Left cardiac atrium (tissue), 4 donors: Measurements from ENCODE around the gene ZNF277. TPM values are rescaled to one million over a fixed set of nuclear protein-coding genes. Genes with fewer than 3 reads are reported as not detected.
A peak's percentile ranks its signal among the peaks of the same experiment; 100 is the strongest.

Experiments
- ATAC-seq, 2 donors: fragments of 200-7000 bp; cut with Tn5 transposase; one replicate each; pipeline ENCODE4 v1.9.1; 2020; ENCODE audit warnings: mild to moderate bottlenecking in 2 of 2, moderate library complexity in 2 of 2
- DNase-seq: peaks from one replicate; pipeline ENCODE4 v3.0.0-alpha.2; 2020
- intact Hi-C, 2 donors: fragments of 100-400 bp; cut with DNase I; formaldehyde crosslinking; loops; one replicate each; pipeline versions ENCODE4 v1.14.1 to v1.15.1; 2022 to 2023
- total RNA-seq, 2 donors: library from RNA; stranded (reverse); fragmentation: NEBNext Ultra II Directional; extraction: Animal tissue kit (Norgen Biotek cat#: 25700); gene quantifications; one replicate each; pipeline ENCODE4 v1.2.1, GENCODE V29; 2021
- donor health status: DM: no; HTN: yes; CAD: no.
- donor health status: DM: no; HTN: yes; CAD: no; lungs with severe emphysema.
- donor health status: DM: yes; HTN: yes; CAD: no.
- donor health status: Dilated cardiomyopathy.

Gene ZNF277
- total RNA-seq, 2 donors from 2014 or later: 14.9 to 16.2 TPM

DNA sequence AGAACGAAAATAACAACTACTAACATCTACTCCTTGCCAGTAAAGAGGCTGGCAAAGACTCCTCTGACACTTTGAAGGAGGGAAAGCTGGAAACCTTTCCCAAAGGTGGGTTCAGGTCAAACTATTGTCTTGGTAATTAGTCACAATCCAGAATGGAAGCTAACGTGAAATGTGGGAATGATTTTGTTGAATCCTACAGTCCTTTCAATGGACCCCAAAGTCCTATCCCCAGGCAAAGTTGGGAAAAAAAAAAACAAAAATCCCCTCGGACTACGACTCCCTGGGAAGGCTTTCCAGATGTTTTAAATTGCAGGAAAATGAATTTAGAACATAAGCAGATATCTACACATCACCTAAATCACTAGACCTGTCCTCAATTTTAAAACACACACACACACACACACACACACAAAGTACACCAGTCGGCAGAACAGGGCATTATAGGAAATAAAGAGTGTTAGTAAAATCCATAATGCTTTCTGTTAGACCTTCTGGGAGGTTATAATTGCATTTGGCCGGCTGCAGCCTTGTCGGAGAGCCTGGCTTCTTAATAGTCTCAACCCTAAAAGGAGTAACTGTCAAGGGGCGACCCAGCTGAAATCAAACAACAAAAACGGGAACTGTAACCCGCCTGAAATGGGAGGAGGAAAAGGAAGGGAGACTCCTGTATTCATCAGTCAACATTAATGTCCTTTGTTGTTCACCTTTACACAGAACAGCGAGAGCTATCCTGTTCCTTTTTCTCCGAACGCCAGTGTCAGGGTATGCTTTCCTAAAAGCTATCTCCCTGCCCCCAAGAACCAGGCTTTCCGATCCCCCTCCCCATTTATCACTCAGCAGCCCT lies 1.8 kb upstream of the ZNF277 start:
- DNase-seq (no peak), ATAC-seq (no peak)
- intact Hi-C loops: loop anchor here in 1 of 2 donors (10.0 kb wide), 4 partner anchors 70 to 250 kb away; no protein-coding TSS in a partner anchor

DNA sequence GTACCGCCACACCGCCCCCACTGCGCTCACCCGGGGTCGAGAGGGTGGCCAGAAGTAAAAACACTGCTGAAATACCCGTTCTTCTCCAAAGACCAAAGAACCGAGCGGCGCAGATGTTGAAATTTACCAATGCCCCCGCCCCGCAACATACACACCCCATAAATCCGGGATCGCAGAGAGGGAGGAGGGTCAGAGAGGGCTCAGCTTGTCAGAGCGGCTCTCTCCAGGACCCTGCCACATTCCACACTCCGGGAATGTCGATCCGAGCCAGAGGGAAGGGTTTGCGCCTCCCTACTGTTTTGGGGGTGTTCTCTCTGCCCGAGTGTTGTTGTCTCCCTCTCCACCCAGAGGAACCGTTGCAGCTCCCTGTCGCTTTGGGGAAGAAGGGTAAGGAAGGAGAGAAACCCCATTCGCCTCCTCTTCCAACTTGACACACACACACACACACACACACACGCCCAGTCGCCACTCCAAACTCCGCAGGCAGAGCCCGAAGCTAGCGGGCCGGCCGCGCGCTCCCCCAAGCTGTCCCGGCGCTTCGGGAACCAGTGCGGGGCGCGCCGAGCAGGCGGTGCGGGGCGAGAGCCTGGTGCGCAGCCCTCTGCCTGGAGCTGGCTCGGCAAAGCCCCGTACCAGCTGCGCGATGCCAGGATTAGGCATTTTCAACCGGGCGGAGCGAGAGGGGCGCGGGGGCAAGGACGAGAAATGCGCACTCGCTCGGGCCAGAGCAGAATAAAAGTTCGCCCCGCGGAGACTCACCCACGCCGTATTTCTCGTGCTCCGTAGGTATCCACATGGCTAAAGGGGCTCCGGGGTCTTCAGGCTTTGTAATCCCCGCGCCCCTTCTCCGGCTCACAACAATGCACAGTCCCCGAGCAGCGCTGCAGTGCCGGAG lies 905 bp upstream of the ZNF277 start:
- intact Hi-C loops: loop anchor here in 1 of 2 donors (10.0 kb wide), 4 partner anchors 71 to 251 kb away; no protein-coding TSS in a partner anchor
- ATAC-seq: peak; percentile 58 to 59
- DNase-seq: peak; percentile 74

DNA sequence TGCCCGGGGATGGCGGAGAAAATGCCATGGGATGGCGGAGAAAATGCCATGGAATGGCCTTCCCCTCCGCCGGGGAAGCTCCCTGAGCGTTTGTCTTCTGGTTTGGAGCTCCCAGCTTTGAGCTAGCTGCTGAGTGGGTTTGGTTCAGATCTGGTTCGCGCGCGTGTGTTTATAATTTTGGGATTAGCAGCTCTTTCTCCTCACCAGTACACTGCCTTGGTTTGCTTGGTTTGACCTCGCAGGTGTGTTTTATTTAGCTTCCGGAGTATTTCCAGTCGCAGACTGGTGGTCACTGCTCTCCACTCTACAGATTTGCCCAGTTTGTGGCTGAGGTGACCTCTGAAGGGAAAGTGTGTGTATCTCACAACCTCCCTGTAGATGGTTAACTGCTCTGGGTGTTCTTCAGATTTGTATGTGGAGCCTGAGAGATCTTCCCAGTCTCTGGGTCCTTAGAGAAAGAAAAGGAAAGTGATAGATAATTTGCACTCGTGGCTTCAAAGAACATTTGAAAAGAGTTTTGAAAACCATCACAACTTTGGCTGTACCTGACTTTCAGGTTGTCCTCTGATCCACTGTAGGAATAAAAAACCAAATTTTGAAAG lies 597 bp downstream of the ZNF277 start:
- DNase-seq (peak; percentile 27), ATAC-seq (no peak)
- intact Hi-C loops: loop anchor here in 1 of 2 donors (10.0 kb wide), 4 partner anchors 72 to 252 kb away; no protein-coding TSS in a partner anchor

DNA sequence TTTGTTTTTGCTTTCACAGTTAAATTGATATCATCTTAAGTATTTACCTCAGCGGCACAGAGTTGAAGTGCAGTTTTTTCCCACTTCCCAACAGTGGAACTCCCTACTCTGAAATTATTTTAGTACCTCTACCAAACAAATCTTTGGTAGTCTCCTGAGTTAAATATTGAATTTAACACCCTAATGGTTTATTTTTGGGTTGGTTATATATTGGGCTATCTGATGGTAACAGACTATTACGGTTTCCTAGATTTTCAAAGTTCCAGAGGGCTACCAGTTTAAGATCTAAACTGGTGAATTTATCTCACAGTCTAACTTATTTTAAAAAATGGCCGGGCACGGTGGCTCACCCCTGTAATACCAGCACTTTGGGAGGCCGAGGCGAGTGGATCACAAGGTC lies 1.3 kb downstream of the ZNF277 start:
- ATAC-seq (no peak), DNase-seq (no peak)
- intact Hi-C loops: loop anchor here in 1 of 2 donors (10.0 kb wide), 4 partner anchors 73 to 253 kb away; no protein-coding TSS in a partner anchor

DNA sequence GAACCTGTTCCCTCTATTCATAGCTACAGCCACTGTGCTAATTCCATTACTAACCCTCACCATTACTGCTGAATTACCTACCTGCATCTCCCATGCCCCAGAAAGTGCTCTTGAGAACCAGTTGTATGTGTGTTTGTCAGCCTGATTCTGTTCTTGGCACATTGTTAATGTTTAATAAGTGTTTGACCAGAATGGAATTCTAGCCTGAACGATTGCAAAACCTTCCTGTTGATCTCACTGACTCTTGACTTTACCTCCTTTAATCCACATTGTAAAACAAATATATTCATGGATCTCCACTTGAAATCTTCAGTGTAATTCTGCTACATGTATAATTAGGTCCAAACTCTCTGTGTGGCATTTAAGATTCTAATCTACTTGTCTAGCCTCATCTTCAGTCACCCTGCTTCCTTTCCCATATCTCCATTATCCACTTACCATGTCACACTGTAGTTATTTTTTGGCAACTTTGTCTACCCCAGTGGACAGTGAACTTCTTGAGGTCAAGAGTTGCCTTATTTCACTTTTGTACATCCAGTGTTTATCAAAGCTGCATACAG lies 4.9 kb downstream of the ZNF277 start:
- ATAC-seq: no peak
- intact Hi-C loops: no loop called here
- DNase-seq: no peak

DNA sequence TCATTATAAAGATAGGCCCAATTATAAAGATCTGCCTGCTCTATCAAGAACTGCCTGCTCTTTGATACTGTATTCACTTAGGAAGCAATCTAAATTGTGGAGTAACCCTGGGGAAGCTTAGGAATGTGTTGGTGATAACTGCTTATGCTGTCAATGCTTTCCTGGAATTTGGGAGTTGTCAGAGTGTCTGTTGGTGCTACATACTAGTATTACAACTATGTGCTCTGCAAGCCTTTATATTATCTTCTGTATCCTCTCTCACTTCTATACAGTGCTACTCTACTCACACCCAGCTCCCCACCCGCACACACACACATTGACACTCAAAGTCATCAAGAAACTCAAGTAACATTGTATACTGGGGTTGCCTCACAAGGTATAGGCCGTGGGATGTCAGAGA lies 6.1 kb downstream of the ZNF277 start:
- DNase-seq (no peak), ATAC-seq (peak; percentile 67 to 80)
- intact Hi-C loops: no loop called here

DNA sequence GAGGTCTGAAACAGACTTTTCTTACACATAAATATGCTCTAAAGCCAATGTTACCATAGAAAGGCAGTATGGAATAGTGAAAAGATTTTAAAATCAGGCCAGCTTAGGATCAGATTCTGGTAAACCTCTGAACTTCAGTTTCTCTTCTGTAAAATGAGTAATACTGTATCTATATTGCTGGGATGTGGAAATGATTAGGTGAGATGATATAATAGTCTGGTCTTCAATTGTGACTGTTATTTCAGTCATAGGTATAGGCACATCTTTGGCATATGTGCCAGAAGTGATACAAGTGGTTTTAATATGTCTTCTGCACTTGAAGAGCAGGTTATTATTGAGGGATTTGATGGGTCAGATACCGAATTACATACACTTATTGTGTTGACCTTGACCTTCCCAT lies 7.2 kb downstream of the ZNF277 start:
- intact Hi-C loops: no loop called here
- ATAC-seq (no peak), DNase-seq (no peak)

DNA sequence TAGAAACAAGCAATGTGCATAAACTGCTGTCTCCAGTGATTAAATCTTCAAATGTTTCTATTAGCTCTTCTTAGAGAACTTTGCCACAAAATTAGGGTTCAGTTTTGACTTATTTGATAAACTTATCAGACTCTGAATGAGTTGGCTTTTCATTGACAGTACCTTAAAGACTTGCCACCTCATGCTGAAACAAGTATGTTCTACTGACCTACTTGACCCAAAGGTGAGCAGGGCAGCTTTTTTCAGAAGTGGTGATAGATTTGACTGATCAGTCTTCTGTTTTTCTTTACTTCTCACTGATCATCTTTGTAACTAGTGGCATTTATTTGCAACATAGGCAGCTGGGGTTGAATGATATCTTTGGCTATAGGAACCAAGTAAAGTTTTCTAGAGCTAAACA lies 7.8 kb downstream of the ZNF277 start:
- DNase-seq: no peak
- ATAC-seq: no peak
- intact Hi-C loops: no loop called here

DNA sequence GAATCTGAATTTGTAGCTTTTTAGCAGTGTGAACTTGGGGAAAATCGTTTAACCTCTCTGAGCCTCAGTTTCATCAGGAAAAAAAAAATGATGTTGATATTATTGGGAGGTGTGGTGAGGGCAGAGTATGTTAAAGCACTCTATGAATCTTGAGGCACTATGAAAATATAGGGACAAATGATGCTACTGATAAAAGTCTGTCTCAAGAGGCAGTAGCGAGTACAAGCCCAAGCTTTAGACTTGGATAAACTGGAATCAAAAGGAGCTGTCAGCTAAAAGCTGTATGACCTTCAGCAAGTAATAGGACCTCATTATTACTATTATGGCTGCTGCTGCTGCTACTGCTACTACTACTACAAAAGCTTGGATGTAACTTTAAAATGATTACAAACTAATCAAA lies 8.4 kb downstream of the ZNF277 start:
- intact Hi-C loops: no loop called here
- DNase-seq (no peak), ATAC-seq (no peak)

DNA sequence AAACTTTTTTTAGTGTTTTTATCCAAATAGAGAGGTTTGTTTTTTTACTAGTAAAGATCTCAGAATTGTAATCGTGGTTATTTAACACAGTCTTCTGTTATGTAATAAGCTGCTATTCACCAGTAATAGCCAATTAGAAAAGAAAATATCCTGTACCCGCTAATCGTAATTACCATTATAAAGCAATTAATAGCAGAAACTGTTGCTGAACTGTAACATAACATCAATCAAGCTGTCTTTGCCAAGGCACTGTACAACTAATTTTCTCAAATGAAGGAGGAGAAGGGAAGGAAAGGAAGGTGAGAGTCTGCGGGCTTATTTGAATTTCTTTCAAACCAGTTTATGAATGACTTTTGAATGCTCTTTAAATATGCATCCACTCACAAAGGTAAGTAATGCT lies 9.3 kb downstream of the ZNF277 start:
- intact Hi-C loops: no loop called here
- ATAC-seq: no peak
- no peak for DNase-seq

DNA sequence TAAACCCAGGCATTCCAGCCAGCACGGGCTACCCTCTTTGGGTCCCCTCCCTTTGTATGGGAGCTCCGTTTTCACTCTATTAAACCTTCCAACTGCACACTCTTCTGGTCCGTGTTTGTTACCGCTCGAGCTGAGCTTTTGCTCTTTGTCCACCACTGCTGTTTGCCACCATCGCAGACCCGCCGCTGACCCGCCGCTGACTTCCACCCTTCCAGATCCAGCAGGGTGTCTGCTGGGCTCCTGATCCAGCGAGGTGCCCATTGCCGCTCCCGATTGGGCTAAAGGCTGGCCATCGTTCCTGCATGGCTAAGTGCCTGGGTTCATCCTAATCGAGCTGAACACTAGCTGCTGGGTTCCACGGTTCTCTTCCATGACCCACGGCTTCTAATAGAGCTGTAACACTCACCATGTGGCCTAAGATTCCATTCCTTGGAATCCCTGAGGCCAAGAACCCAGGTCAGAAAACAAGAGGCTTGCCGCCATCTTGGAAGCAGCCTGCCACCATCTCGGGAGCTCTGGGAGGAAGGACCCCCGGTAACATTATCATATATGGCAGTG lies 14.5 kb downstream of the ZNF277 start:
- no peak for DNase-seq
- intact Hi-C loops: no loop called here
- no peak for ATAC-seq

DNA sequence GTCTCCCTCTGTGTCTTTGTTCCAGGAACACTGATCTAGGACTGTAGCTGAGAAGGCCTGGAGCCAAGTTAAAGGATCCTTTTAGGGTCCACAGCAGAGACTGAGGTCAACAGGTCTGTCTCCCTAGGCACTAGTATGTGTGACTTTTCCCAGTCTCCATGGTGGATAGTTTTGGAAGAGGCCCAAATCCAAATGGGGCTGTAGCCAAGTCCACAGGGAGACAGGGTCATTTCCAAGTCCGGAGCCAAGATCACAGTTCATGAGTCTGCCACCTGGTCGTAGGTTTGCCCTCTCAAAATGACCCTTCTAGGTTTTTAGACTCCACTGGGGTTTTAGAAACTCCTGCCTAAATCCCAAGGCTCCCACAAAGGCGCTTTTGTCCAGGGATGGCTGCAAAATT lies 16.8 kb downstream of the ZNF277 start:
- ATAC-seq (peak; percentile 34 to 44), DNase-seq (no peak)
- intact Hi-C loops: no loop called here

DNA sequence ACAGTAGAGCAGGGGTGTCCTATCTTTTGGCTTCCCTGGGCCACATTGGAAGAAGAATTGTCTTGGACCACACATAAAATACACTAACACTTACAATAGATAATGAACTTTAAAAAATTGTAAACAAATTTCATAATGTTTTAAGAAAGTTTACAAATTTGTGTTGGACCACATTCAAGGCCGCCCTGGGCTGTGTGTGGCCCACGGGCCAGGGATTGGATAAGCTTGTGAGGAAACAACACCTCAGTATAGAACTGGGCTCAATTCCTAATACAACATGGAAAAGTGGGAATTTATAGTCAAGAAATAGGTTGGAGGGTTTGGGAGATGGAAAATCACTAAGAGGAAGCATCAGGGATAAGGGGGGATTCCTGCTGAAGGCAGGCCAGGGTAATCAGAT lies 17.7 kb downstream of the ZNF277 start:
- DNase-seq: no peak
- ATAC-seq: no peak
- intact Hi-C loops: no loop called here

DNA sequence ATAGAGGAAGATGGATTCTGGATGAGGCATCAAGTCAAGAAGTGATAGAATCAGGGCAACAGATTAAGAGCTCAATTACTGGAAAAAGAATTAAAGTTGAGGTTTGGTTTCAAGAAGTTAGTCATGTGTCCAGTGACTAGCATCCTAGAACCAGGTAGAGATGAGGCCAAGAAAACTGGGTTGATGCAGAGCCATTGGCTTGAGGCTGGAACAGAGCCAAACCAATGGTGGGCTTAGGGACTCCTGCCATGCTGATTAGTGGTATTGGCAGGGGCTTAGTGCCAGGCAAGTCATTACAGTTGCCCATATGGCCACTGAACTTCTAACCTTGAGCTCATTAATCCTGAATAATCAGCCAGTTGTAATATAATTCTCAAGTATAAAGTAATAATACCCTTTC lies 18.5 kb downstream of the ZNF277 start:
- intact Hi-C loops: no loop called here
- ATAC-seq: no peak
- DNase-seq: no peak

DNA sequence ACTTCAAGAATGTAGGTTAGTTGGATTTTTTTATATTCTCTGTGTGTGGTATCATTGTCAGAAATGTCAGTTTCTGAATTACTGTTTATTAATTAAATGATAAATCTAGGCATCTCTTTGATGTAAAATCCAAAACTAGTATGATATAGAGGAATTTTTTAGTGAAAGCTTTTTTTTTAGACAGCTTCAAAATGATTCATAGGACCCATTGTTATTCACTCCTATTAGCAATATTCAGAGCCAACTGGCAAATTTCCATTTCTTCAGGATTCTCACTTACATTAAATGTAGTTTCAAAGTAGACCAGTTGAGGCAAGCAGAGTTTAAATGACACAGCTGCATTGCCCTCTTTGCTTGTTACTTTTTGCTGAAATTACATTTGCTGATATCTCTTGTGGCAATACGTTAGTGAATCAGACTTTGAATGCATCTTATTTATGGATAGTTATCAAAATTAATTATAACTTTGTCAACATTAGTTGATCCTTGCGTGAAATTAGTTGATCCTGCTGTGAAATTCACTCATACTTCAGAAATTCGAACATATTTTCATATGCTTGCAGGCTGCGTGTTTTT lies 20.3 kb downstream of the ZNF277 start:
- intact Hi-C loops: no loop called here
- no peak for ATAC-seq
- no peak for DNase-seq

DNA sequence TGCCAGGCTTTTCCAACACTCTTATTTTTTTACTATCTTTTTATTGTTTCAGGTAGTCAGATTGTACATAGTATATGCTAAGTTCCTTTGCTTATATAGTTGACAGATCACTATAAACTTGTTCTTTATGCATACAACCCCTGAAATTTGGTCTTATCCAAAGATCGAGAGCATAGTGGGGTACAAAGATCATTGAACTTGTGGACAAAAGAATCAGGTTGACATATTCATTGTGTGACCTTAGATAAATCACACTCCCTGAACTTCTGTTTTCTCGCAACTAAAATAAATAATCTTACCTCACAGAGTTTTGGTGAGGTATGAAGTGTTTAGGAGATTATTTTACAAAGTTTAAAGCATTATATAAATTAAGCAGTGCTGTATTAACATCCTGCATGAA lies 22.1 kb downstream of the ZNF277 start:
- intact Hi-C loops: no loop called here
- DNase-seq (no peak), ATAC-seq (no peak)

DNA sequence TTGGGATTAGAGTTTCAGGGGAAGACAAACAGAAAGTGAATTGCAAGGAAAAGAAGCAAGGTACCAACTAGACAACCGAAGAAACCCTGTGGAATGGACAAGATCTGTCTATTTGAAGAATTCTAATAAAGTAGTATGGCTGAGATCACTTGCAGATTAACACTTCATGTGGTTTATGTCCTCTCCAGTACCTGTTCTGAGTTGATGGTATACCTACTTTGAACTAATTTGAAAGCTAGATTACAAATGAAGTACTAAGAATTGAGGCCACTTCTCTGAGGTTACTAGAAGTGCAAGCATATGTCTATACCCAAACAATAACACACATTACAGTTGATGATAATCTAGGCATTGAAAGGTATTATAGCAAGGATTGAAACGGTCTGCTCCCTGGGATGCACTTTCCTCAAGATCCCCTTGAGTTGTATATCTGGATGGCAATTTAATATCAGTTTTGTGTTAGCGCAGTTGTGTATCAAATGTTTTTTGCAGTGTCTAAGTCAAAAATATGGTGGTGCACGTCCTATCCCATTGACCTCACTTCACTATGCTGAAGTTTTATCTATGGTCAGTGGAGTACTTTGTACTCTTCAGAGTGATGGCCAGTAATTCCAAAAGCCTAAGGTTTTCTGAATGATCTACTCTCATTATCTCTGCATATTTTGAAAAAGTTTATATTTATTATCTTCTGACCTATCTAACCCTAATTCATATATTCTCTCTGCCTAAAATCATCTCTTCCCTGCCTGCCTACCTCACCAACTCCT lies 25.9 kb downstream of the ZNF277 start:
- DNase-seq: no peak
- intact Hi-C loops: no loop called here
- ATAC-seq: no peak
